IPS-11a (cell line): Measurements from ENCODE around the gene AAGAB.
A peak's percentile ranks its signal among the peaks of the same experiment; 100 is the strongest.
"Not testable (repeated sequence)": the region's sequence is repeated elsewhere in the genome, so short reads cannot be mapped to it uniquely, and the experiment has no call there.

ENCODE experiments used
- H3K4me3 ChIP-seq: one replicate; pipeline ENCODE4 v1.5.1; 2013; ENCODE audit warnings: low read depth, low read length, control low read depth

AAGAB gene

DNA sequence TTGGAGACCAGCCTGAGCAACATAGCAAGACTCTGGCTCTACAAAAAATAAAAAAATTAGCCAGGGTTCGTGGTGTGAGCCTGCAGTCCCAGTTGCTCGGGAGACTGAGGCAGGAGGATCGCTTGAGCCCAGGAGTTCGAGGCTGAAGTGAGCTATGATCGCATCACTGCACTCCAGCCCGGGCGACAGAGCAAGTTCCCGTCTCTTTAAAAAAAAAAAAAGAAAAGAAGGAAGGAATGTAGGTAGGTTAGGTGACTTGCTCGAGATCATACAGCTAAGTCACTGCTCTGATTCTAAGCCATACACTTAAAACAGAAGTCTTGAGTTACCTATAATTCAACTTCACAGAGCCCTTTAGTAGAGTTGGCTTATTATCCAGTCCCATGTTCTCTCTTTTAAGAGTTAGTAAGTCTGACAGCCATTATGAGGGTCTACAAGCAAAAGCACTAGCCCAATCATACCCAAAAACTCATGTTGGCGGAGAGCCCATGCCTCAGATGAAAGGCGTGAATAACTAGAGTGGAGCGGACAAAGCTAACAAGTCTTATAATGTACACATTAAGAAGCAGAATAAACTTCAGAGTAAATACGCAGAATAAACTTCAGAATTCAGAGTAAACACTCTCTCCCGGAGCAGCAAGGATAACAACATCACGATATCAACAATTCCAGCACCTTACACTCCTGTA lies 768 bp downstream of the AAGAB start:
- peak overlapping the region; percentile 92 for H3K4me3 ChIP-seq

DNA sequence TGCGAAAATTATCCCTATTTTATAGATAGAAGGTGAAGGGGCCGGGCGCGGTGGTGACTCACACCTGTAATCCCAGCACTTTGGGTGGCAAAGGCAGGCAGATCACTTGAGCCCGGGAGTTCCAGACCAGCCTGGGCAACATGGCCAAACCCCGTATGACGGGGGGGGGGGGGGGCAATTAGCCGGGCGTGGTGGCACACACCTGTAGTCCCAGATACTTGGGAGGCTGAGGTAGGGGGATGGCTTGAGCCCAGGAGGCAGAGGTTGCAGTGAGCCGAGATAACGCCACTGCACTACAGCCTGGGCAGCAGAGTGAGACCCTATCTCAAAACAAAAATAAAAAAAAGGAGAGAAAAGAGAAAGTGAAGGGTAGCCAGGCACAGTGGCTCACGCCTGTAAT lies 1.4 kb downstream of the AAGAB start:
- H3K4me3 ChIP-seq, result no peak overlapping the region

DNA sequence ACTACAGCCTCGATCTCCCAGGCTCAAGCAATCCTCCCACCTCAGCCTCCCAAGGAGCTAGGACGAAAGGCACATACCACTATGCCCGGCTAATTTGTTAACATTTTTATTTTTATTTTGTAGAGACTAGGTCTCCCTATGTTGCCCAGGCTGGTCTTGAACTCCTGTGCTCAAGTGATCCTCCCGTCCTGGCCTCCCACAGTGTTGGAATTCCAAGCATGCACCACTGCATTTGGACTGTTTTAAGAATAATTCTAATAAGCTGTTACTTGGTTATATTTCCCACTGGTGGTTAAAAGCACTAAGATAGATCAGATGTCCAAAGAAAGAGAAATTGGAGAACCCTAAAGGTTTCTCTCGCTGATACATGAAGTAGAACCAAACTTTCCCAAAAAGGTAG lies 3.1 kb downstream of the AAGAB start:
- no peak overlapping the region for H3K4me3 ChIP-seq

DNA sequence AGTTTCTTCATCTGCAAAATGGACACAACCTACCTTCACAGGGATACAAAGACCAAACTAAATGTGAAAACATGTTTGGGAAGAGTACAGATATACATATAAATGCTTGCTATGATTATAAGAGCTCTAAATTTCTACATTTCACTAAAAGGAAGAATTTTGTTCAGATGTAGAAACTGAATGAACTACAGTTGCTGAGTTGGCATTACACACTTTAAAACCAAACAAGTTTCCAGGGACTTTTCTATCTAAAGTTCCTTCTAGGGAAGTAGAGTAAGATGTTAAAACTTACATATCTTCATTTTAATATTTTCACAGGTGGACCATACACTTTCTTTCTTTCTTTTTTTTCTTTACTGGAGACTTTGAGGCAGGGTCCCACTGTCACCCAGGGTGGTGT lies 4.6 kb downstream of the AAGAB start:
- H3K4me3 ChIP-seq, result no peak overlapping the region

DNA sequence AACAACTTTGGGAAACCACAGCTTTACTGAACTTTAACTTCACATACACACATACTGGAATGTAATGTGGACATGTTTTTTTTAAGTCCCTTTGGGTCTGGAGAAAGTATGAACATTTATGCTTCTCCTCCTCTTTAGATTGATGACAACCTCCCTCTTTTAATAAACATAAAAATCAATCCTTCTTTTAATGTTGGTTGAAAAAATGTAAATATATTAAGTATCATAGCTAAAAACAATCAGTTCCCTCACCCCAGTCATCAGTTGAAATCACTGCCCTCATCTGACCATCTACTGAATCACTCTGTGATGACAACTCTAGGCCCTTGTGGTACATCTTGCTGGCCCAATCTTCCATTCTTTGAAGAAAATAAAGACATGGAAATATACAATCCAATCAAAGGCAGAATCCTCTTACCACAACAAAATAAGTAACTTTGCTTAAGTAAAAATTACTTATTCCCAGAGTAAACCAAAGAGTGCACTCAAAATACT lies 6.4 kb downstream of the AAGAB start:
- no peak overlapping the region for H3K4me3 ChIP-seq

DNA sequence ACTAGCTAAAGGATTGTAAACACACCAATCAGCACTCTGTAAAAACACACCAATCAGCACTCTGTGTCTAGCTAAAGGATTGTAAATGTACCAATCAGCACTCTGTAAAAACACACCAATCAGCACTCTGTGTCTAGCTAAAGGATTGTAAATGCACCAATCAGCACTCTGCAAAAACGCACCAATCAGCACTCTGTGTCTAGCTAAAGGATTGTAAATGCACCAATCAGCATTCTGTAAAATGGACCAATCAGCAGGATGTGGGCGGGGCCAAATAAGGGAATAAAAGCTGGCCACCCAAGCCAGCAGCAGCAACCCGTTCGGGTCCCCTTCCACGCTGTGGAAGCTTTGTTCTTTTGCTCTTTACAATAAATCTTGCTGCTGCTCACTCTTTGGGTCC lies 7.9 kb downstream of the AAGAB start:
- H3K4me3 ChIP-seq, result not testable (repeated sequence)

DNA sequence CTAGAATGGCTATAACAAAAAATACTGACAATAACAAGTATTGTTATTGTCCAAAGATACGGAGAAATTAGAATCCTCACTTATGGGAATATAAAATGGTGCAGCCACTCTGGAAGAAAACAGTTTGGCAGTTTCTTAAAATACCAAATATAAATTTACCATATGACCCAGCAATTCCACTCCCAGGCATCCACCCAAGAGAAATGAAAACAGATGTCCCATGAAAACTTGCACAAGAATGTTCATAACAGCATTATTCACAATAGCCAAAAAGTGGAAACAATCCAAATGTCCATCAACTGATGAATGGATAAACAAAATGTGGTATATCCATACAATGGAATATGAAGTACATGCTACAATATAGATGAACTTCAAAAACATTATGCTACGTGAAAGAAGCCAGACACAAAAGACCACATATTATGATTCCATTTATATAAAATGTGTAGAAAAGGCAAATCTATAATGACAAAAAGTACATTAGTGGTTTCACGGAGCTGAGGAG lies 9.4 kb downstream of the AAGAB start:
- no peak overlapping the region for H3K4me3 ChIP-seq

DNA sequence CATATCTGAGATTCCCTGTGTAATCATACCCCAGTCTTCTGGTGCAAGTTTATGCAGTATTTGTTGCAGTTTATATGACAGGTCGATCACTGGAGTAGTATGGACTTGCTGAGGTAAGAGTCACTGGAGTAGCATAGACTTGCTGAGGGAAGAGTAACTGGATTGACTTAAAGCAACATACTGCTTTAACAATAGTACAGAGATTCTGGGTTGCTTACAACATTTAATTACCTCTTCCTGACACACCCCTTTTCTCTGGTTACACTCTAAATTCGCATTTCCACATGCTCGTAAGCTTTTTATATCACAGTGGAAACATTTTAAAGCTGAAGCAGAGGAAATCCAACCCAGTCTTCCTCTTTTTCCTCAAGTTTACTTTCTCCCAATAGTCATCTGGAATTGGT lies 11.8 kb downstream of the AAGAB start:
- H3K4me3 ChIP-seq, result no peak overlapping the region

DNA sequence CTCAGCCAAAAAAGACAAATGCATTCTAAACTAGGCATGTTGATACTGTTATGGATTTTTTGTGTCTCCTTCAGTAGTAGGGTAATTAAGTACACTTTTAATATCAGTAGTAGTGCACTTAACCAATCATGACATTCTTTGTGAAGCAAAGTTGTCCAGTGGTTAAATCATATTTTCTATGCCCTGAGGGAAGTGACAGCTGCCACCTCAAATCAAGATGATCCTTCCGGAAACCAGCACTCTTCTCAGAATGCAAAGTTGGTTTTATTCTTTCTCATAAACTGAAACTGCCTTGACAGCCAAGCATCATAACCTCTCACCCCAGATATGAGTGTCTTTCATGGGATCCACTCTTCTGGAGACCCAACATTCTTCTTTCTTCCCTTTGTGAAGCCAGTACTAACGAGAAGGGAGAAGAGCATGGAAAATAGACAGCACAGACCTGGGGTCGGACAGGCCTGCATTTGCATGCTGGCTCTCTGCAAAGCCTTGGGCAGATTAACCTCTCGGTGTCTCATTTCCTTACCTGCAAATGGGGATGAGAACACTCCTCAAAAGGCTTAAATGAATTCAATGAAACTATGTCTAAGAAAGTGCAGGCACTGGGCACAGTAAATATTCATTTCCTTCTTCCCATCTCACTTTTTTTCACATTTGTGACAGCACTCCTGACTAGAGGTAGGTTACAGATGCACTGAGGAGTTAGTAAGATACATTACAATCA lies 13.2 kb downstream of the AAGAB start:
- H3K4me3 ChIP-seq, result no peak overlapping the region

DNA sequence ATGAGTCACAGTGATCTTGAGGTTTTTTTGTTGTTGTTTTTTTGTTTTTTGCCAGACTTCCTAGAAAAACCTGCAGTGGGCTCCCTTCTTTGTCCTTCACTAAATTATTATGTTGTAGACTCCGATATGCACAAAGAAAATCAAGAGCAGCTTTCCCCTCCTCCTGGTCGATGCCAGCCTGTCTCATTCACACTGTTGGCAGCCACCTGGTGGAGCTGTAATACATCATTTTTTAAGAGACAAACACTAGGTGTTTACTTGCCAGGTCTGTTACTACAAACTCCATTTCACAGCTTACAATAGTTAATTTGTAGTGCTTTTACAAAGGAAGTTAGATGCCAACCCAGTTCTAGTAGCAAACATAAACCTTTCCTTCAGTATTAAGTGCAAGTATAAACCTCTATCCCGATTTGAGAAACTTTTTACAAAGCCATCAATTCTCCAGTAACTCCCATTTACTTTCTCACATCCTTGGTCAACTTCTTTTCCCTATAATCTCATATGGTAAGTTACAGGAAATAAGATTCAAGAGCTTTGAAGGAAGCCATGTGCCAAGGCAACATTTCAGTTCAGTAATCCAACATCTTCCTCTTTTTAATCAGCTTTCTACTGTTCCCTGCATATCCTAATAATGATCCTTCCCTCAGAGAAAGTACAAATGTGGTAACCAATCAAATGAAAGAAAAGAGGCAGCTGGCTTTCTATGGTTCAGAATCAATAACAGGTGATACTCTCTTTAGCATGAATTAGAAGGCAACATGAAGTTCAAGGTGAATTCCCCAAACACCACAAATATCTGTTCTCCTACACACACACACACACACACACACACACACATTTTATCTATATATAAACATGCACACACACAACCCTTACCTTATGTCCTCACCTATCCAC lies 14.0 kb downstream of the AAGAB start:
- no peak overlapping the region for H3K4me3 ChIP-seq

DNA sequence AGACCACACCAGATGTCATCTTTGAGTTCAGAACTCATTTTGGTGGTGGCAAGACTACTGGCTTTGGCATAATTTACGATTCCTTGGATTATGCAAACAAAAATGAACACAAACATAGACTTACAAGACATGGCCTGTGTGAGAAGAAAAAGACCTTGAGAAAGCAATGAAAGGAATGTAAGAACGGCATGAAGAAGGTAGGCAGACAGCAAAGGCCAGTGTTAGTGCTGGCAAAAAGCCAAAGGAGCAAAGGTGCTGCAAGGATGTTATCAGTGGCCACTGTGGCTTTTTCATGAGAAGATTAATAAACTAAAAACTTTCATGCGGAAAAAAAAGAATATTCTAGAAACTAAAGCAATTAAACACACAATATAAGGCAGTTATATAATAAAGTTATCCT lies 21.9 kb downstream of the AAGAB start:
- H3K4me3 ChIP-seq, result no peak overlapping the region

DNA sequence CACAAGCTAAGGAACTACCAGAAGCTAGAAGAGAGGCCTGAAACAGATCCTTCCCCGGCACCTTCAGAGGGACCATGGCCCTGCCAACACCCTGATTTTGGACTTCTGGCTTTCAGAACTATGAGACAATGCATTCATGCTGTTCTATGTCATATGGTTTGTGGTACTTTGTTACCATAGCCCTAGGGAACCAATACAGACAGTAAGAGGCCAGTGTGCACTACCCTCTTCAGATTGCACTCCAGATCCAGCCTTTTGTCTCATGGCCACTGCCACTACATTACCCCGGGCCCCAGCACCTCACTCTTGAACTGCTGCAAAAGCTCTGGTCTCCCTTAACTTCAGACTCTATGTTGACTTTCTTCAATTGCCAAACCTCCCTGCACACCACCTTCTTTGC lies 24.0 kb downstream of the AAGAB start:
- H3K4me3 ChIP-seq, result no peak overlapping the region

DNA sequence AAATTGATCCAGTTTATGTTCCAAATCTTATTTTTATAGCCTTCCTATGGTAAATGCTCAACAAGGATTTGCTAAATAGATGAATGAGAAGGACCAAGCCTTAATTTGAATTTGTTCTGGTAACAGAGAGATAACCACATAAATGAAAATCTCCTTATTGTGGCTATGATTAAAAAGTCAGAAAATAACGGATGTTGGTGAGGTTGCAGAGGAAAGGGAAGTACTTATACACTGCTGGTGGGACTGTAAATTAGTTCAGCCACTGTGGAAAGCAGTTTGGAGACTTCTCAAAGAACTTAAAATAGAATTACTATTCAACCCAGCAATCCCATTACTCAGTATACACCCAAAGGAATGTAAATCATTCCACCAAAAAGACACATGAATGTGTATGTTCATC lies 26.2 kb downstream of the AAGAB start:
- no peak overlapping the region for H3K4me3 ChIP-seq

DNA sequence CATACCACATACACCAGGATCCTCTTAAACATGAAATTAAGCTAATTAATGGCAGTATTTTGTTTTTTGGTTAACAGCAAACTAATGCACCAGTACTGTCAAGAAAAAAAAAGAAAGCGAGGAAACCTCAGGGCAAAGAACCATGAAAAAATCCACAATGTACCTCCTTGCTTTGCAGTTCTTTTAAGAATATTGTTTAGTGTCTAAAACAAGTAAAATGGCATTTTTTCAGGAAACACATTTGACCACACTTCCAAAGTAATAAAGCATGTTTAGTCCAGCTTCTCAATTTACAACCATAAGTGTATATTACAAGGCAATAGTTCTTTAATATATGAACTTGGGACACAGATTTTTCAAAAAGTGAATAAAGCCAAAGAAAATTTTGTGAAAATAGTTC lies 26.6 kb downstream of the AAGAB start:
- H3K4me3 ChIP-seq, result no peak overlapping the region

DNA sequence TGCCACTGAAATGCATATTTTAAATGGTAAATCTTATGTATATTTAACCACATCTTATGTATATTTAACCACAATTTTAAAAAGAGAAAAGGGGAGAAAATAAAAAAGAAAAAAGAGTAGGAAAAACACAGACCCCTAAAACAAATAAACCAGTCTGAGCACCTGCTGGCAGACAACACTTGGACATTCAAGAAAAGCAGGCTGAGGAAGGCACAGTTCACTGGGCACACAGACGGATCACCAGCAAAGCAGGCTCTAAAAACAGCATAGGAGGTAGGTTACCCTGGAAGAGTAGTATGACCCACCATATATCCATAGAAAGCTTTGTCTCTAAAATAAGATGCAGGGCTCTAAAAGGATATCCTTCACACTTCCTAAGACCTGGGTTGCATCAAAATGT lies 27.0 kb downstream of the AAGAB start:
- no peak overlapping the region for H3K4me3 ChIP-seq

DNA sequence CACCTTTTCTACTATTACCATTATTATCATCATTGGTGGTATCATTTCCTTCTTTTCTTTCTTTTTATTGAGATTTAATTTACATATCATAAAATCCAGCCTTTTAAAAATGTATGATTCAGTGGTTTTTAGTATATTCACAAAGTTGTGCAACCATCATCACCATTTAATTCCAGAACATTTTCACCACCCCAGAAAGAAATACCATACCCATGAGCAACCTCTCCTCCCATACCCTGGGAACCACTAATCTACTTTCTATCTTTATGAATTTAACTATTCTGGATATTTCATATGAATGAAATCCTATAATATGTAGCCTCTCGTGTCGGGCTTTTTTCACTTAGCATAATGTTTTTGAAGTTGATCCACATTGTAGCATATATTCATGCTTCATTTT lies 29.1 kb downstream of the AAGAB start:
- H3K4me3 ChIP-seq, result no peak overlapping the region

DNA sequence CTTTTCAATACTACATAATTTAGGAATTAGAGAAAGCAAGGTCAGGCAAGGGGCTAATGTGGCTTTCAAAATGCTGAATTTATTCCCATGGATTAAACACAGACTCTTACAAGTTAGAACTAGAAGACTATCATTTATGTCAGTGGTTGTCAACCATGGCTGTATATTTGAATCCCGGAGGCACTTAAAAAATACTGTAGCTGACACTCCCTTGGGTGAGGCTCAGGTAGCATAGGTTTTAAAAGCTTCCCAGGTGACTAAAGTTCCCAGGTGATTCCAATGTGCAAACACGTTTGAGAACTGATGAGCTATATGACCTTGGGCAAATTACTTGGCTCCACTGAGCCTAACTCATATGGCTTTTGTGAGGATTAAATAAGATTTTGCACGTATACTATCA lies 29.6 kb downstream of the AAGAB start:
- H3K4me3 ChIP-seq, result no peak overlapping the region

DNA sequence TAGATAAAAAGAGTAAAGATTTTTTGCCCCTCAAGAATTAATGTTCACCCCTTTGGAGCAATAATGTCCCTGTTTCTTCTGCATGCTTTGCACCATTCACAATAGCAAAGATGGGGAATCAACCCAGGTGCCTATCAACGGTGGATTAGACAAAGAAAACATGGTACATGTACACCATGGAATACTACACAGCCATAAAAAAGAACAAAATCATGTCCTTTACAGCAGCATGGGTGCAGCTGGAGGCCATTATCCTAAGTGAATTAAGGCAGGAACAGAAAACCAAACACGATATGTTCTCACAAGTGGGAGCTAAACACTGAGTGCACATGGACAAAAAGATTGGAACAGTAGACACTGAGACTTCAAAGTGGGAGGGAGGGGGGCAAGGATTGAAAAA lies 35.2 kb downstream of the AAGAB start:
- H3K4me3 ChIP-seq, result no peak overlapping the region

DNA sequence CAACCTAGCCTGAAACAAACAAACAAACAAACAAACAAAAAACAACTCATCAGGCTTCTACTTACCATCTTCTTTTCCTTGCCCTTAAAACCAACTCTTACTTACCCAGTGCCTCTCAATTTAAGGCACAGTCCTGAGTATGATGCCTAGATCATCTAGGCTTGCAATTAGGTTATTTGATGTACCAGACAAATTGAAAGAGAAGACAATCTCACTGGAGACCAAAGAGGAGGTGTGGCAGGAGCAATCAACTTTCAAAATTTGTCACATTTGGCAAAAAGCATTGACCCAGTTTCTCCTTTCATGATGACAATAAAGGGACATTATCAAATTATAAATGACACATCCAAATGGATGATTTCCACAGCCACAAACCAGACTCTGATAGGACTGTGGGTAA lies 36.0 kb downstream of the AAGAB start:
- H3K4me3 ChIP-seq, result no peak overlapping the region

DNA sequence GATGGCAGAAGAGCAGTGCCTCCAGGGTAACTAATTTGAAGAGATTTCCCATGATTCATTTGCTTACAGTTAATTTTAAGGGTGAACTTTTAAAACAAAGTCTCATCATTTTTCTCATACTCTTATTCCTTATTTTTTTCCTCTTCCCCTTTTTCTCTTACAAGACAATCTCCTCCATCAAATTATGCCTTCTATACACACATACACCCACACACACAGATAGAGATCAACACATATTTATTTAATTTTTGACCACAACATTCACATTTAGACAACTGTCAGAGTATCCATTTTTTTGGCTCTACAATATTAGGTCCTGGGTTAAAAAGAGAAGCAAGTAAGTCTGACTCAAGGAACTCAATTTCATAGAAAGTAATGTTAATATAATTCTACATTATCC lies 37.6 kb downstream of the AAGAB start:
- H3K4me3 ChIP-seq, result no peak overlapping the region

DNA sequence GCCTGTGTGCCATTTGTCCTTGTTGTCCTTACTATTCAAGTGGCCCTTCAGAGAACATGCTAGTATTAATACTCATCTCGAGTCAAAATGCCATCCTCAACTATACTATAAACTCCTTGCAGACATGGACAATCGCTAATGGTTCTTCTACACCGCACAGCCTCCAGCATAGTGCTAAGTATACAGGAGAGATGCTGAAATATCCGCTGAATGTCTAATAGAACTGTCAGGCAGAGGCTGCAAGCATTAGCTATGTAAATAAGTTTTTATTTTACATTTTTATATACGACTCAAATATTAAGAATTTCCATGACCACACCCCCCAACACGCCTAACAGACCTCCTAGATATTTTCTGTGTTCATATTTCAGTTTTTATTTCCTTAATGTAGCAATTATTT lies 39.4 kb downstream of the AAGAB start:
- H3K4me3 ChIP-seq, result no peak overlapping the region
